Neural cell (in vitro differentiated cells): Measurements from ENCODE around the gene APRT.

Source experiments
- CTCF ChIP-seq: fragments of 450-650 bp; IDR thresholded peaks from 2 replicates; pipeline ENCODE4 v1.5.1; 2014; ENCODE audit warnings: antibody characterized with exemption, mild to moderate bottlenecking, moderate library complexity; ENCODE audit not compliant: poor library complexity, severe bottlenecking
- EZH2 ChIP-seq: fragments of 200-600, 300-800 bp; shearing (Covaris generic), sonication (generic); IDR thresholded peaks from 2 replicates; pipeline ENCODE4 v1.6.1; 2014; ENCODE audit warnings: antibody characterized with exemption, low read length, borderline replicate concordance, mild to moderate bottlenecking; ENCODE audit not compliant: insufficient read depth, poor library complexity, severe bottlenecking
- POLR2AphosphoS5 ChIP-seq: IDR thresholded peaks from 2 replicates; pipeline ENCODE4 v1.6.1; 2012
- RAD21 ChIP-seq: fragments of 450-650 bp; conservative IDR thresholded peaks from 2 replicates; pipeline ENCODE4 v1.6.1; 2014; ENCODE audit warnings: antibody characterized with exemption, mild to moderate bottlenecking, moderate library complexity
- SMC3 ChIP-seq: fragments of 450-650 bp; conservative IDR thresholded peaks from 2 replicates; pipeline ENCODE4 v1.6.1; 2014; ENCODE audit warnings: antibody characterized with exemption, mild to moderate bottlenecking, moderate library complexity; ENCODE audit not compliant: poor library complexity
- TAF1 ChIP-seq: IDR thresholded peaks from 2 replicates; pipeline ENCODE4 v1.6.1; 2012; ENCODE audit warnings: low read depth
- TF ChIP-seq, protein P1 (sequence below): IDR thresholded peaks from 2 replicates; pipeline ENCODE4 v1.6.1; 2012; ENCODE audit warnings: borderline replicate concordance

DNA sequence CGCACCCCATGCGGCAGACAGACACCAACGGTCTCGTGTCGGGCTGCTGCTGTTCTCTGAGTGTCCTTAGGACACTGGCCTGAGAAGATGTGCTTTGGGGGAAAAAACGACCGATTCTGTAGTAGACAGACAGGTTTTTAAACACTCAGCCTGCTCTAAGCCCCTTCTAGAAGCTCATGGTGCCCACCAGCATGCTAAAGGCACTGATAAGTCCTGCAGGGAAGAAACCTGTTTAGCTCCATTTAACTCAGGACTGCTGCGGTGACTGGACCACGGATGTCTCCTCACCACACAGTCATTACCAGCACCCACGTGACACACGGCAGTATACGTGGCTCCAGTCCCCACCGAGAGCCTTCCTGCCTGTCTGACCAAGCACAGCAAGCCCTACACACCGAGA, 19.1 kb upstream of the APRT start:
- TF ChIP-seq TAF1 (no peak), POLR2AphosphoS5 (no peak), CTCF (no peak), EZH2 (no peak), SMC3 (no peak), RAD21 (no peak)
- TF ChIP-seq, protein P1, sequence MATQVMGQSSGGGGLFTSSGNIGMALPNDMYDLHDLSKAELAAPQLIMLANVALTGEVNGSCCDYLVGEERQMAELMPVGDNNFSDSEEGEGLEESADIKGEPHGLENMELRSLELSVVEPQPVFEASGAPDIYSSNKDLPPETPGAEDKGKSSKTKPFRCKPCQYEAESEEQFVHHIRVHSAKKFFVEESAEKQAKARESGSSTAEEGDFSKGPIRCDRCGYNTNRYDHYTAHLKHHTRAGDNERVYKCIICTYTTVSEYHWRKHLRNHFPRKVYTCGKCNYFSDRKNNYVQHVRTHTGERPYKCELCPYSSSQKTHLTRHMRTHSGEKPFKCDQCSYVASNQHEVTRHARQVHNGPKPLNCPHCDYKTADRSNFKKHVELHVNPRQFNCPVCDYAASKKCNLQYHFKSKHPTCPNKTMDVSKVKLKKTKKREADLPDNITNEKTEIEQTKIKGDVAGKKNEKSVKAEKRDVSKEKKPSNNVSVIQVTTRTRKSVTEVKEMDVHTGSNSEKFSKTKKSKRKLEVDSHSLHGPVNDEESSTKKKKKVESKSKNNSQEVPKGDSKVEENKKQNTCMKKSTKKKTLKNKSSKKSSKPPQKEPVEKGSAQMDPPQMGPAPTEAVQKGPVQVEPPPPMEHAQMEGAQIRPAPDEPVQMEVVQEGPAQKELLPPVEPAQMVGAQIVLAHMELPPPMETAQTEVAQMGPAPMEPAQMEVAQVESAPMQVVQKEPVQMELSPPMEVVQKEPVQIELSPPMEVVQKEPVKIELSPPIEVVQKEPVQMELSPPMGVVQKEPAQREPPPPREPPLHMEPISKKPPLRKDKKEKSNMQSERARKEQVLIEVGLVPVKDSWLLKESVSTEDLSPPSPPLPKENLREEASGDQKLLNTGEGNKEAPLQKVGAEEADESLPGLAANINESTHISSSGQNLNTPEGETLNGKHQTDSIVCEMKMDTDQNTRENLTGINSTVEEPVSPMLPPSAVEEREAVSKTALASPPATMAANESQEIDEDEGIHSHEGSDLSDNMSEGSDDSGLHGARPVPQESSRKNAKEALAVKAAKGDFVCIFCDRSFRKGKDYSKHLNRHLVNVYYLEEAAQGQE, result no peak
